ENCODE results near the gene FAM162A.
A peak's percentile ranks its signal among the peaks of the same experiment; 100 is the strongest.

DNA sequence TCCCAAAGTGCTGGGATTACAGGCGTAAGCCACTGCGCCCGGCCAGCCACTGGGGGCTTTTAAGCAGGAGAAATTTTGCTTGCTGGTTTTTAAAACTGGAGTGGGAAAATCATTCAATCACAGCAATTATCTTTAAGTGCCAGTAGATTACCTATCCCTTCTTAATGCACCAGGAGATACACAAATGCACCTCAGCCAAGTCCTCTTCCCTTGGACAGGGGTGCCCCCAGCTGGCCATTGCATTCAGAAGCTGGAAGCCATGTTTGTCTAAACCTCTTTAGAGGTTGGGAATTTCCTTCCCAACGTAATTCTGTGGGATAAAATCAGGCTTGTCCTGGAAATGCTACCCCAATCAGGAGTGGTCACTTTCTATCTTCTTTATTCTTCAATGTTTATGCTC lies 27.6 kb upstream of the FAM162A start:
- TF ChIP-seq, protein P1, sequence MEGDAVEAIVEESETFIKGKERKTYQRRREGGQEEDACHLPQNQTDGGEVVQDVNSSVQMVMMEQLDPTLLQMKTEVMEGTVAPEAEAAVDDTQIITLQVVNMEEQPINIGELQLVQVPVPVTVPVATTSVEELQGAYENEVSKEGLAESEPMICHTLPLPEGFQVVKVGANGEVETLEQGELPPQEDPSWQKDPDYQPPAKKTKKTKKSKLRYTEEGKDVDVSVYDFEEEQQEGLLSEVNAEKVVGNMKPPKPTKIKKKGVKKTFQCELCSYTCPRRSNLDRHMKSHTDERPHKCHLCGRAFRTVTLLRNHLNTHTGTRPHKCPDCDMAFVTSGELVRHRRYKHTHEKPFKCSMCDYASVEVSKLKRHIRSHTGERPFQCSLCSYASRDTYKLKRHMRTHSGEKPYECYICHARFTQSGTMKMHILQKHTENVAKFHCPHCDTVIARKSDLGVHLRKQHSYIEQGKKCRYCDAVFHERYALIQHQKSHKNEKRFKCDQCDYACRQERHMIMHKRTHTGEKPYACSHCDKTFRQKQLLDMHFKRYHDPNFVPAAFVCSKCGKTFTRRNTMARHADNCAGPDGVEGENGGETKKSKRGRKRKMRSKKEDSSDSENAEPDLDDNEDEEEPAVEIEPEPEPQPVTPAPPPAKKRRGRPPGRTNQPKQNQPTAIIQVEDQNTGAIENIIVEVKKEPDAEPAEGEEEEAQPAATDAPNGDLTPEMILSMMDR (IDR thresholded peaks at IDR 0.05): peak in 2 of 4 experiments; percentile 23 to 29
- no peak for TF ChIP-seq POLR2A (IDR thresholded peaks at IDR 0.05)

Measured in gastroesophageal sphincter (tissue), 3 donors.